Osteoblast (primary cell): ENCODE results near the gene DENND1B. TPM values are rescaled to one million over a fixed set of nuclear protein-coding genes. Genes with fewer than 3 reads are reported as not detected.
A peak's percentile ranks its signal among the peaks of the same experiment; 100 is the strongest.

Experiments used
- DNase-seq: peaks from one replicate; pipeline ENCODE4 v3.0.0; 2011; ENCODE audit warnings: low spot score, mixed read lengths; ENCODE audit not compliant: insufficient read length; ENCODE audit errors: missing footprints
- H2AFZ ChIP-seq: 2 replicates; pipeline ENCODE4 v1.6.0; 2011; ENCODE audit warnings: mild to moderate bottlenecking, low read length
- H3K27ac ChIP-seq: 2 replicates; pipeline ENCODE4 v1.5.1; 2011; ENCODE audit warnings: mild to moderate bottlenecking, low read depth, low read length, moderate library complexity
- H3K27me3 ChIP-seq: 2 replicates; pipeline ENCODE4 v1.6.0; 2012; ENCODE audit warnings: mild to moderate bottlenecking, control low read depth, inconsistent platforms, low read length, moderate library complexity; ENCODE audit not compliant: insufficient read depth
- H3K36me3 ChIP-seq: 2 replicates; pipeline ENCODE4 v1.5.1; 2011; ENCODE audit warnings: mild to moderate bottlenecking, low read length, control low read depth, moderate library complexity; ENCODE audit not compliant: insufficient read depth
- H3K4me1 ChIP-seq: 2 replicates; pipeline ENCODE4 v1.5.1; 2011; ENCODE audit warnings: mild to moderate bottlenecking, low read length, control low read depth, moderate library complexity; ENCODE audit not compliant: insufficient read depth
- H3K4me2 ChIP-seq: 2 replicates; pipeline ENCODE4 v1.6.0; 2011; ENCODE audit warnings: mild to moderate bottlenecking, low read length; ENCODE audit not compliant: insufficient read depth
- H3K4me3 ChIP-seq: fragments of 200-600 bp; sonication (generic); 3 replicates; pipeline ENCODE4 v1.5.1; 2012; ENCODE audit warnings: mild to moderate bottlenecking, low read length, inconsistent platforms; ENCODE audit not compliant: insufficient read depth
- H3K79me2 ChIP-seq: 2 replicates; pipeline ENCODE4 v1.6.0; 2012; ENCODE audit warnings: mild to moderate bottlenecking, low read length, control low read depth, inconsistent platforms; ENCODE audit not compliant: insufficient read depth
- H3K9me3 ChIP-seq: 2 replicates; pipeline ENCODE4 v1.5.1; 2011; ENCODE audit warnings: low read depth, low read length, control low read depth
- H4K20me1 ChIP-seq: 2 replicates; pipeline ENCODE4 v1.6.0; 2012; ENCODE audit warnings: mild to moderate bottlenecking, low read length, control low read depth; ENCODE audit not compliant: insufficient read depth
- total RNA-seq: library from RNA; depleted of rRNA; stranded (reverse); fragments of >200 nt; gene quantifications from 2 replicates; pipeline ENCODE4 v1.2.3, GENCODE V29; 2012
- TF ChIP-seq, protein P1 (sequence below): IDR thresholded peaks from 2 replicates; pipeline ENCODE4 v1.5.1; 2011; ENCODE audit warnings: mild to moderate bottlenecking, low read depth, low read length, moderate library complexity; ENCODE audit errors: extremely low read depth

DENND1B gene
- total RNA-seq, 1 donor: 22.4 TPM

DNA sequence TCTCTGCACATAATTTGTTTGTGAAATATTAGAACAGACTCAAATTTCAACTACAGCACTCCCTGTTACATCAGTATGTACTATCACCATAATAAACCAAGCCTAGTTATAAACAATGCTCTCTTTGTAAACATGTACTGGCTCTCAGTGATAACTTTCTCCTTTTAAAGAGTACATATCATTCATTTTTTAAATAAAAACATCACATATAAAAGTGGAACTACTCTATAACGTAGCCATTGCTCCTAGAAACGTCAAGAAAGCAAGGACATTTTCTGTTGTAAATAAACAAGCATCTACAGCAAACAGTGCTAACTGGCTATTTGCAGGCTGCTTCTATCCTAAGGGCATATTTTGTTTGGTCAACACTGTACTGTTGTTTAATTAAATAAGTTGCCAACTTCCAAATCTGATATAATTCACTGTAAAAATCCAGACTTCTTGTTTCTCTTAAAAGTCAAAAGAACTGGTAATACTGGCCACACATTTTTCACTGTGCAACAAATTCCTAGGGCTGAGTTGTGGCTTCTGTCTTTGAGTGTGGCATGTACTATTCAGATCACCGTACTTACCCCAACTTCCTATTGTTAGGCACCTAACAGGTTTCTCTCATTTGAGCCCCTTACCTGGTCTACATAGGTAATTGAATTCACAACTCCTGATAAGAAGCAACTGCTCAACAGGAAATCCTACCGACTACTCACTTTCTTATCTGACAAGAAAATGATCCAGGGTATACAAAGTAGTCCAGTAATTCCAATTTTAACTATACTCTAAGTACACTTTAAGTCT, 111.9 kb downstream of the DENND1B start:
- Histone ChIP-seq H3K9me3 (no peaks in the 10 kb centered on the region), H4K20me1 (no peaks in the 10 kb centered on the region), H3K36me3 (no peaks in the 10 kb centered on the region), H3K4me2 (peak overlapping the region; percentile 2), H3K79me2 (no peaks in the 10 kb centered on the region), H2AFZ (no peak overlapping the region), H3K4me1 (peaks cover 5% of the 10 kb centered on the region), H3K27me3 (no peaks in the 10 kb centered on the region), H3K27ac (no peak overlapping the region), H3K4me3 (no peak overlapping the region)
- no peak for DNase-seq
- TF ChIP-seq, protein P1, sequence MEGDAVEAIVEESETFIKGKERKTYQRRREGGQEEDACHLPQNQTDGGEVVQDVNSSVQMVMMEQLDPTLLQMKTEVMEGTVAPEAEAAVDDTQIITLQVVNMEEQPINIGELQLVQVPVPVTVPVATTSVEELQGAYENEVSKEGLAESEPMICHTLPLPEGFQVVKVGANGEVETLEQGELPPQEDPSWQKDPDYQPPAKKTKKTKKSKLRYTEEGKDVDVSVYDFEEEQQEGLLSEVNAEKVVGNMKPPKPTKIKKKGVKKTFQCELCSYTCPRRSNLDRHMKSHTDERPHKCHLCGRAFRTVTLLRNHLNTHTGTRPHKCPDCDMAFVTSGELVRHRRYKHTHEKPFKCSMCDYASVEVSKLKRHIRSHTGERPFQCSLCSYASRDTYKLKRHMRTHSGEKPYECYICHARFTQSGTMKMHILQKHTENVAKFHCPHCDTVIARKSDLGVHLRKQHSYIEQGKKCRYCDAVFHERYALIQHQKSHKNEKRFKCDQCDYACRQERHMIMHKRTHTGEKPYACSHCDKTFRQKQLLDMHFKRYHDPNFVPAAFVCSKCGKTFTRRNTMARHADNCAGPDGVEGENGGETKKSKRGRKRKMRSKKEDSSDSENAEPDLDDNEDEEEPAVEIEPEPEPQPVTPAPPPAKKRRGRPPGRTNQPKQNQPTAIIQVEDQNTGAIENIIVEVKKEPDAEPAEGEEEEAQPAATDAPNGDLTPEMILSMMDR: no peak

DNA sequence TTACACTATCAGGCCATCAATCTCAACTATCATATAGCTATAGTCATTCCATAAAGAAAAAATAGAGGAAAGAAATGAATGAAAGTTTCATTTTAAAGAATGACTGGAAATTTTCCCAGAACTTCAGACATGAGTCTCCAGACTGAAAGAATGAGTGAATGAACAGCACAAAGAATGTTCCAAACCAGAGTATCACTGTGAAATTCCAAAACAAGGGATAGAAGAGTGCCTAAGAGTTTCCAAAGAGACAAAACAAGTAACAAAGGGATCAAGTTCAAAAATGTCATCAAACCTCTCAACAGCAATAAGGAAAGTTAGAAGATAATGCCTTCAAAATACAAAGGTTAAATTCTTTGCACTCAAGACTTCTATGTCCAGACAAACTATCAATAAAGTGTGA, 114.9 kb downstream of the DENND1B start:
- no peak for DNase-seq
- Histone ChIP-seq H2AFZ (no peak overlapping the region), H3K79me2 (no peaks in the 10 kb centered on the region), H3K4me2 (no peak overlapping the region), H3K27ac (no peak overlapping the region), H3K4me1 (peaks cover 5% of the 10 kb centered on the region), H3K4me3 (no peak overlapping the region), H3K9me3 (no peaks in the 10 kb centered on the region), H3K27me3 (no peaks in the 10 kb centered on the region), H3K36me3 (no peaks in the 10 kb centered on the region), H4K20me1 (no peaks in the 10 kb centered on the region)
- TF ChIP-seq, protein P1: no peak

DNA sequence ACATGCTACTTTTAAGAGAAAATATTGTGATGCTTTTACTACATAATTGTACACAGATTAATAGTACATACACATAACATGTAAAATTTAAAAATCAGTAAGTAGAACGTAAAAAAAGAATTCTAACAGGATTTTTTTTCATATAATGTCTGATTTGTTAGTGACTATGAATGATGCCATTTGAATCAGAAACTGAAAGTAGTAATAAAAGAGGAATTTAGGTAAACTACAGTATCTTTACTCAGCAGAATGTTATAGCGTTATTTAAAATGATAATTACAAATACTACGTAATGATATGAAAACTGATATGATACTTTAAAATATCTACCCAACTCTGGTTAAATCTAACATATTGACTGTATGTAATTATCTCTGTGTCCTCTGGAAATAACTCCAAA, 116.1 kb downstream of the DENND1B start:
- Histone ChIP-seq H3K27me3 (no peaks in the 10 kb centered on the region), H3K27ac (peak overlapping the region; percentile 9), H3K36me3 (no peaks in the 10 kb centered on the region), H3K4me1 (peaks cover 5% of the 10 kb centered on the region), H4K20me1 (no peaks in the 10 kb centered on the region), H3K9me3 (no peaks in the 10 kb centered on the region), H3K4me2 (peak overlapping the region; percentile 74), H3K4me3 (peak overlapping the region; percentile 44), H2AFZ (peak overlapping the region; percentile 48), H3K79me2 (no peaks in the 10 kb centered on the region)
- TF ChIP-seq, protein P1: no peak
- DNase-seq: no peak

DNA sequence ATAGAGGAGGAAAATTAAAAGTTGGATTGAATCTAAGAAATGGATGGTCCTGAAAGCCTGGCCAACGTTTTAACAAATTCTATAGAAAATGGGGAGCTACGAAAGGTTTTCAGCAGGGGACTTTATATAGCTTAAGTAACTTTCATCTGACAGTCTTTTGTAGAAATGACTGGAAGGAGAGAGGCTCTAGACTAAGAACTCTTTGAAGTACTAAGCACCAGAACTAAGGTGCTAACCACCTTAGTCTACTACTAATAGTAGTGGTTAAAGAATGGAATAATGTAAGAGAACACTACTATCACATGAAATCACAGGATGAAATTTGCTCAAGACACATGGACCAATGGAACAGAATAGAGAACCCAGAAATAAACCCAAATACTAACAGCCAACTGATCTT, 126.1 kb downstream of the DENND1B start:
- H3K9me3 ChIP-seq: no peaks in the 10 kb centered on the region
- TF ChIP-seq, protein P1: no peak
- no peak overlapping the region for H3K4me3 ChIP-seq
- H3K4me1 ChIP-seq: no peaks in the 10 kb centered on the region
- no peaks in the 10 kb centered on the region for H3K36me3 ChIP-seq
- H3K27ac ChIP-seq: no peak overlapping the region
- no peaks in the 10 kb centered on the region for H4K20me1 ChIP-seq
- DNase-seq: no peak
- H3K27me3 ChIP-seq: no peaks in the 10 kb centered on the region
- no peak overlapping the region for H2AFZ ChIP-seq
- H3K79me2 ChIP-seq: no peaks in the 10 kb centered on the region
- no peak overlapping the region for H3K4me2 ChIP-seq
